ENCODE data around the gene PDE5A. TPM values are rescaled to one million over a fixed set of nuclear protein-coding genes. Genes with fewer than 3 reads are reported as not detected.

PDE5A gene
- total and polyA plus RNA-seq, 2 donors (not counting 3 experiments of a cell fraction or from before 2014, with no cell fraction given): 0.73 to 2.3 TPM

- TF ChIP-seq EZH2 (IDR thresholded peaks at IDR 0.05; ENCODE audit: borderline replicate concordance, low read depth, low read length, severe bottlenecking): no peak
- TF ChIP-seq MAX (IDR thresholded peaks at IDR 0.05; ENCODE audit: insufficient read depth, insufficient read length): no peak
- TF ChIP-seq POLR2A (IDR thresholded peaks at IDR 0.05; ENCODE audit: low read depth, low read length): no peak
- no peak for TF ChIP-seq MYC (IDR thresholded peaks at IDR 0.05; ENCODE audit: low read depth, low read length)
- TF ChIP-seq GATA2 (IDR thresholded peaks at IDR 0.05; ENCODE audit: insufficient read depth, insufficient read length, low read depth, low read length): no peak
- no peak for TF ChIP-seq CTCF (IDR thresholded peaks at IDR 0.05; ENCODE audit: extremely low read depth in 1 of 2, insufficient read depth in 1 of 2, low read depth in 1 of 2, low read length in 2 of 2)
- no peak for TF ChIP-seq POLR2AphosphoS5 (IDR thresholded peaks at IDR 0.05; ENCODE audit: insufficient read depth, low read depth, low read length)
- TF ChIP-seq FOS (IDR thresholded peaks at IDR 0.05; ENCODE audit: borderline replicate concordance, insufficient read depth, low read length): no peak
- no peak for TF ChIP-seq JUN (IDR thresholded peaks at IDR 0.05; ENCODE audit: borderline replicate concordance, insufficient read depth, insufficient read length, low read depth)
- Histone ChIP-seq H3K79me2 (ENCODE audit: control insufficient read depth, insufficient read depth, low read length) (no peaks in the 10 kb centered on the region), H3K4me3 (replicated peaks in 1 of 3; ENCODE audit: insufficient read depth in 1 of 3, low read depth in 1 of 3, low read length in 3 of 3) (no peak overlapping the region), H3K9ac (replicated peaks; ENCODE audit: extremely low read depth, insufficient read depth, low read length) (no peak overlapping the region), H3K4me1 (ENCODE audit: control insufficient read depth, extremely low read depth, insufficient read depth, low read length) (no peaks in the 10 kb centered on the region), H2AFZ (ENCODE audit: low read depth, low read length) (no peak overlapping the region), H3K4me2 (ENCODE audit: insufficient read depth, low read length) (no peak overlapping the region), H3K36me3 (ENCODE audit: control insufficient read depth in 2 of 2, extremely low read depth in 1 of 2, insufficient read depth in 2 of 2, low read length in 2 of 2) (no peaks in the 10 kb centered on the region), H4K20me1 (replicated peaks; ENCODE audit: control insufficient read depth, extremely low read depth, insufficient read depth, low read length) (no peaks in the 10 kb centered on the region), H3K27me3 (ENCODE audit: control insufficient read depth in 2 of 2, insufficient read depth in 2 of 2, low read length in 2 of 2) (no peaks in the 10 kb centered on the region), H3K27ac (ENCODE audit: insufficient read depth, low read depth, low read length) (no peak overlapping the region), H3K9me3 (replicated peaks; ENCODE audit: control insufficient read depth, insufficient read depth, low read length) (no peaks in the 10 kb centered on the region), H3K9me1 (replicated peaks; ENCODE audit: control insufficient read depth, extremely low read depth, insufficient read depth, low read length) (no peaks in the 10 kb centered on the region)
- no TSS peak for BruUV-seq (replicated peaks)
- DNase-seq (ENCODE audit: low read depth, low spot score): no peak
- dilution Hi-C loops (cut with MboI; ENCODE audit: extremely low pct_ligation_motif_present, low sequenced_read_pairs) (no loop called here), intact Hi-C loops (cut with micrococcal nuclease) (no loop called here)
- POLR2A ChIA-PET: no interaction called here
- CTCF ChIA-PET: no interaction called here
- no peak for FAIRE-seq
Observed at GRCh38 chr4:119581190-119581873, 47.3 kb downstream of the PDE5A start.
